ENCODE data around the gene CNFN. TPM values are rescaled to one million over a fixed set of nuclear protein-coding genes. Genes with fewer than 3 reads are reported as not detected.

The CNFN gene
- total RNA-seq, 1 experiment from 2014 or later: 7.1 TPM

DNA sequence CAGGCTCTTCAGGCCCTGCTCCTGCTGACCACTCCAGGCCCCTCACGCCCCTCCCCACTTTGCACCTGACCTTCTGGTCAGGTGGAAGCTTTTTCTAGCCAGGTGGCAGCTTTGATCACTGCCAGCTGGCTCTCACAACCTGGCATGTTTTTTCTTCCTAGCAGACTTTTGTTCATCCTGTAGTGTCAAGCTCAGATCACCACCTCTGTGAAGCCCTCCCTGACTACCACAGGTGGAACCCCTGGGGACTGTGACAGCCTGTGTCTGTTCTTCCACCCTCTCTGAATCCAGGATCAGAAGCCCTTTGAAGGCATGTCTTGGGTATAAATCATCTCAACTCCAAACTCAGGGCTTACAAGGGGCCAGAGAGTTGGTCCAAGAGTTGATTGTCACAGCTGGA lies 10.3 kb upstream of the CNFN start:
- peaks cover 3% of the 10 kb centered on the region for H4K20me1 ChIP-seq (ENCODE audit: control insufficient read depth, insufficient read depth, insufficient read length)
- no peak overlapping the region for H4K5ac ChIP-seq (ENCODE audit: insufficient read length, low read depth, low read length)
- Mint-ChIP-seq H3K27me3 (ENCODE audit: low read depth) (peaks cover 38% of the 10 kb centered on the region), H3K4me3 (peak overlapping the region in 1 of 2 experiments; percentile 69; a peak in 3 of 5 replicates), H3K4me1 (peaks cover 30 to 40% of the 10 kb centered on the region in 2 experiments), H3K36me3 (ENCODE audit: insufficient read depth in 1 of 3, low read depth in 3 of 3) (peaks cover 10 to 19% (median 17%) of the 10 kb centered on the region in 3 experiments; a peak in 6 of 7 replicates), H3K9me3 (no peaks in the 10 kb centered on the region; a peak in 1 of 5 replicates), H3K27ac (peak overlapping the region in 1 of 3 experiments; percentile 88; a peak in 2 of 7 replicates)
- no peaks in the 10 kb centered on the region for H3K9me3 ChIP-seq (ENCODE audit: control insufficient read depth, low read depth, low read length)
- H2BK12ac ChIP-seq (ENCODE audit: insufficient read length, low read depth, low read length): no peak overlapping the region
- no CpG with 5 or more reads among the region's 1 CpG for WGBS (ENCODE audit: extremely low coverage, insufficient read length, low lambda C conversion rate)
- H3K56ac ChIP-seq (ENCODE audit: insufficient read length, low read depth, low read length): no peak overlapping the region
- no peak overlapping the region for H3K18ac ChIP-seq (ENCODE audit: insufficient read length, low read depth, low read length)
- no peak overlapping the region for H2AFZ ChIP-seq (ENCODE audit: low read length)
- H3K23me2 ChIP-seq (ENCODE audit: insufficient read length, low read depth, low read length, poor library complexity, severe bottlenecking): peaks cover 23% of the 10 kb centered on the region
- TF ChIP-seq, protein P1, sequence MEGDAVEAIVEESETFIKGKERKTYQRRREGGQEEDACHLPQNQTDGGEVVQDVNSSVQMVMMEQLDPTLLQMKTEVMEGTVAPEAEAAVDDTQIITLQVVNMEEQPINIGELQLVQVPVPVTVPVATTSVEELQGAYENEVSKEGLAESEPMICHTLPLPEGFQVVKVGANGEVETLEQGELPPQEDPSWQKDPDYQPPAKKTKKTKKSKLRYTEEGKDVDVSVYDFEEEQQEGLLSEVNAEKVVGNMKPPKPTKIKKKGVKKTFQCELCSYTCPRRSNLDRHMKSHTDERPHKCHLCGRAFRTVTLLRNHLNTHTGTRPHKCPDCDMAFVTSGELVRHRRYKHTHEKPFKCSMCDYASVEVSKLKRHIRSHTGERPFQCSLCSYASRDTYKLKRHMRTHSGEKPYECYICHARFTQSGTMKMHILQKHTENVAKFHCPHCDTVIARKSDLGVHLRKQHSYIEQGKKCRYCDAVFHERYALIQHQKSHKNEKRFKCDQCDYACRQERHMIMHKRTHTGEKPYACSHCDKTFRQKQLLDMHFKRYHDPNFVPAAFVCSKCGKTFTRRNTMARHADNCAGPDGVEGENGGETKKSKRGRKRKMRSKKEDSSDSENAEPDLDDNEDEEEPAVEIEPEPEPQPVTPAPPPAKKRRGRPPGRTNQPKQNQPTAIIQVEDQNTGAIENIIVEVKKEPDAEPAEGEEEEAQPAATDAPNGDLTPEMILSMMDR (conservative IDR thresholded peaks at IDR 0.05): no peak
- no peak for DNase-seq
- H4K8ac ChIP-seq (replicated peaks; ENCODE audit: insufficient read length, low read depth, low read length): no peak overlapping the region
- peak overlapping the region; percentile 79 for H3K4me2 ChIP-seq (ENCODE audit: insufficient read depth, insufficient read length, low read length)
- H3K4ac ChIP-seq (ENCODE audit: low read depth, low read length): no peak overlapping the region
- H3K23ac ChIP-seq (ENCODE audit: insufficient read length, low read depth, low read length): no peak overlapping the region
- H3K4me1 ChIP-seq (ENCODE audit: insufficient read depth, low read length): peaks cover 3% of the 10 kb centered on the region; the same call in 1 of the 2 replicates
- no peak overlapping the region for H2BK15ac ChIP-seq (ENCODE audit: low read depth, low read length)
- H2BK120ac ChIP-seq (ENCODE audit: low read depth, low read length, poor library complexity, severe bottlenecking): no peak overlapping the region
- H3K27ac ChIP-seq (ENCODE audit: insufficient read length, low read depth, low read length): no peak overlapping the region
- no peak overlapping the region for H4K91ac ChIP-seq (ENCODE audit: insufficient read length, low read depth, low read length)
- H2AK5ac ChIP-seq (ENCODE audit: insufficient read length, low read length): no peak overlapping the region
- H3K9ac ChIP-seq (ENCODE audit: extremely low read depth, insufficient read length, low read length): no peak overlapping the region
- no peak overlapping the region for H3T11ph ChIP-seq (ENCODE audit: low read length)
- H3K79me1 ChIP-seq (ENCODE audit: insufficient read depth, low read depth, low read length, poor library complexity, severe bottlenecking): no peaks in the 10 kb centered on the region
- H3K14ac ChIP-seq (ENCODE audit: insufficient read depth, low read length): no peak overlapping the region; the same call in 1 of the 2 replicates
- H2BK5ac ChIP-seq (ENCODE audit: insufficient read length, low read length): no peak overlapping the region
- H3K79me2 ChIP-seq (ENCODE audit: insufficient read depth, low read length): no peaks in the 10 kb centered on the region
- no peak overlapping the region for H2BK20ac ChIP-seq (ENCODE audit: low read depth, low read length, poor library complexity, severe bottlenecking)
- no peaks in the 10 kb centered on the region for H3K27me3 ChIP-seq (ENCODE audit: insufficient read depth, low read length)

Data from H9 (cell line).